KBM-7 (cell line): ENCODE measurements around the gene SMIM21.

Experiments used
- DNase-seq: peaks from one replicate; pipeline ENCODE4 v3.0.0-alpha.2; 2015
- in situ Hi-C: fragments of 300-500 bp; cut with MboI; formaldehyde crosslinking; loops from 2 replicates; pipeline ENCODE4 v1.14.3; 2020; ENCODE audit warnings: low sequenced_read_pairs, low pct_unique_long_range_greater_than_20kb, mixed read lengths

The SMIM21 gene

DNA sequence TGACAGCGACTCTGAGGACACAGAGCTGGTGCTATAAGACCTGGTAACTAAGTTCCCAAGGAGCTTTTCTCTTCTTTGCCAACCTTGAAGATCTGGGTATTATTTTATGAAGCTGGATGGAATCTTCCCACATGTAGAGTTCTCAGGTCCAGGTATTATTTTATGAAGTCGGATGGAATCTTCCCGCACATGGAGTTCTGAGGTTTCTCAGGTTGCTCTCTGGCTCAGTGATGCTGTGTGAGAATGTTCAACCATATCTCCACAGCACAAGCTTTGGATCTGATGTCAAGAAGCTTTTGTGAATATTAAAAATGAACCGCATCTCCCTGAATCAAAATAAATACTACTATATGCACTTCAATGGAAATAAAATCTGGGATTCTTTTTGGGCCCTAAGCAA is at the start of gene SMIM21:
Gene SMIM21 (minus strand): TSS at position 101 of the 400 bp plus-strand sequence. CDS start 140 bp downstream, outside the sequence.
- in situ Hi-C loops, result no loop called here
- DNase-seq, result no peak

- in situ Hi-C loops, result no loop called here
- DNase-seq, result no peak
These were observed 47.7 kb upstream of the SMIM21 start for GRCh38 chr18:75475228-75475627.

- no peak for DNase-seq
- in situ Hi-C loops, result no loop called here
These were observed 46.8 kb upstream of the SMIM21 start for GRCh38 chr18:75474332-75474731.

GRCh38 chr18:75473316-75473715 is 45.8 kb upstream of the SMIM21 start:
- in situ Hi-C loops, result no loop called here
- no peak for DNase-seq

DNA sequence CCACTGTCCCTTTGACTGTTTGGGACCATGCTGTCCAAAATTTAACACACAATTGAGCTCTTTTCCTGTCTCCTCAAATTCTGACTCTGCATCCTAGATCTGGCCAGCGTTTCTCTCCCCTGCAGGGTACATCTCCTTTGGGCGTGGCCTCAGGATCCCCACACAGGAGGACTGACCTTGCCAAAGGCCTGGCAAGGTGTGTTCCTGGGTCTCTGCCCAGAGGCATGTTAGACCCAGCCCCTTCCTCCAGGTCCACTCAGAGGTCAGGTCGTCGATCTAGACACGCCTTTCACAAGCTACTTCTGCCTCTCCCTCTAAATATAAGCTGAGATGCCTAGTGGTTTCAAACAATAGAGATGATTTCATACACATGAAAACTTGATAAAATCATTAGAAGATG is 45.4 kb upstream of the SMIM21 start:
- in situ Hi-C loops, result no loop called here
- DNase-seq, result no peak

GRCh38 chr18:75472396-75472795 is 44.9 kb upstream of the SMIM21 start:
- in situ Hi-C loops, result no loop called here

GRCh38 chr18:75471850-75472249 is 44.3 kb upstream of the SMIM21 start:
- in situ Hi-C loops, result no loop called here
- DNase-seq, result no peak

More at GRCh38 chr18:75472396-75472795, 44.9 kb upstream of the SMIM21 start:
- no peak for DNase-seq

- no peak for DNase-seq
- in situ Hi-C loops, result no loop called here
These were observed 40.3 kb upstream of the SMIM21 start for GRCh38 chr18:75467851-75468250.

- in situ Hi-C loops, result no loop called here
- DNase-seq, result no peak
These were observed 39.8 kb upstream of the SMIM21 start for GRCh38 chr18:75467281-75467795.

DNA sequence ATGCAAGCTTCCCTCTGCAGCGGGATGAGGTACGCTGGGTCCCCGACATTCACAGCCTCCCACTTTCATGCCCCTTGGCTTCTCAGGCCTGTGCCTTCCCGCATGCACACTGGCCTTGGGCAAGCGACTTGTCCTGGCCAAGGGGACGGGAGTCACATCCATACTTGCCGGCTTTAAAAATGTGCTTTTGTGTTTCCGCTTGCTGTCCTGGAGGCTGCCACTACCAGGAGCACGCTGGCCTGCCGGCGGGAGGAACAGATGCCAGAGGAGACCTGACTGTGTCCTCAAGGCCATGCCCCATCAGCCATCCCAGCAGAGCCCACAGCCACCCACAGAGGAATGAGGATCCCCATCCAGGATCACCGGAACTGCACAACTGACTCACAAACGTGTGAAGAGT is 36.9 kb upstream of the SMIM21 start:
- in situ Hi-C loops, result no loop called here
- DNase-seq, result no peak

GRCh38 chr18:75462178-75462832 is 34.8 kb upstream of the SMIM21 start:
- no peak for DNase-seq
- in situ Hi-C loops, result no loop called here

- DNase-seq, result no peak
- in situ Hi-C loops, result no loop called here
These were observed 28.7 kb upstream of the SMIM21 start for GRCh38 chr18:75456199-75456631.

- no peak for DNase-seq
- in situ Hi-C loops, result no loop called here
These were observed 28.0 kb upstream of the SMIM21 start for GRCh38 chr18:75455249-75456198.

DNA sequence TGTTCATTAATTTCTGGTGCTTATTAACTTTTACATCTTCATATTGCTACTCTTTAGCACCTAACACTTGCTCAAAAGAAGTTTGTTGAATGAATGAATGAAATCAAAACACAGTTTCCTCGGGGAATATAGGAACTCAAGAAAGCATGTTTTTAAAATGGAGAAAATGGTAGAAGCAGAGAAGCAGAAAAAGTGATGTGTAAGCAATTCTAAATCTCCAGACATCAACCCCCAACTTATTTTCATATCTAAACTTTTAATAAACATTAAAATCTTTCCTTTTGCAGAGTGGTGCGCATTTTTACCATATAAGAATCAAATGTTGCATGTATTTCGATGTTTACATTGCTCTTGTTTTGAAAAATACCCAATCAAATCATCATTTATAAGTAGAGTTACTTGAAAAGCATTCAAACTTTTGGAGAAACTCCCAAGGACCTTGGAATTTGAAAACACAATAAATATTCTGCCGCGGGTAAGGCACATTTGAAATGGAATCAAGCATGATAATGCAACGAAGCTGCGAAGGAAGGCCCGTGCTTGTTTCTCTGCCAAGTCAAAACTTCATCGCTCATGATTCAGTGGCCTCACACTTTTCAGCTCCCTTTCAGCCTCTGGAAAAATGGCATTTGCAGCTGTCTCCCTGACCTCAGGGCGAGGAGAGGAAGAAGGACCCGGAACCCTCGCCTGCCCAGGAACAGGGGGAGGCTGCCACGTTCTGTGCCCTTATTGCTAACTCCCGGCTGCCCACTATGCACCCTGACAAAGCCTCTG is 26.7 kb upstream of the SMIM21 start:
- in situ Hi-C loops, result no loop called here
- no peak for DNase-seq

GRCh38 chr18:75450906-75451305 is 23.4 kb upstream of the SMIM21 start:
- in situ Hi-C loops, result no loop called here
- DNase-seq, result no peak

GRCh38 chr18:75441896-75442295 is 14.4 kb upstream of the SMIM21 start:
- DNase-seq, result no peak
- in situ Hi-C loops, result no loop called here

DNA sequence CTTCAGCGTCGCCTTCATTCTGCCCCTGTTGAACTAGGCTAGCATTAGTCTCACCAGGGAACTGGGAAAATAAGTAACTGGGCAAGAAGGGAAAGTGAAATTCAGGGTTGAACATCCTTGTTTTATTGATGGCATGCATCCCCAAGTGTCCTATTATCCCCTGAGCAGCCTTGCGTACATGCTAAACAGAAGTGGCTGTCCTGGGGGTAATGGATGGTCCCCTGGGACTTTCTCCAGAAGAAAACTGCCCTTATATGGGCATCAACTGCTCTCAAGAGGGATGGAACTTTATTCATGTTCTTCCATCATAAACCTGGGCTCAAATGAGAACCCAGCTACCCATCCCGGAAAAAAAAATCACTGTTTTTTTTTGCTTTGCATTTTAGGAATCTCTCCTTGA is 11.8 kb upstream of the SMIM21 start:
- in situ Hi-C loops, result no loop called here
- DNase-seq, result no peak

DNA sequence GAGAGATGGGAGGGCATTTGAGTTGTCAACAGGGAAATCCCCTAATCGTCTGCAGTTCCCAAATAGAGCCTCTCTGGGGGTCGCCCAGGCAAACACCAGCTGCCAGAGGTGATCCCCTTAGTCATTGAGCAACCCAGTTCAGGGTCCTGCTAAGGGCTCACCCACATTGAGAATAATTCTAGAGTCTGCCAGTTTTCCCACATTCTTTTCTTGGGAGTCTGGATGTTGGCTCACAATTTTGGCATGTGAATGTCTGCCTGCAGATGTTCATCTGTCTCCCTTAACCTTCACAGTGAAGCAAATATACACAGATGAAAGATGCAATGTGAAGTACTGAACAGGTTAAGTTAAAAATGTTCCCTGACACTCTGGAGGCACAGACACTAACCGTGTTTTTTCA is 11.4 kb upstream of the SMIM21 start:
- DNase-seq, result no peak
- in situ Hi-C loops, result no loop called here

GRCh38 chr18:75437979-75438378 is 10.5 kb upstream of the SMIM21 start:
- DNase-seq, result no peak
- in situ Hi-C loops, result no loop called here
